GM23338 (cell line): ENCODE results near the gene TMEM123. TPM values are rescaled to one million over a fixed set of nuclear protein-coding genes. Genes with fewer than 3 reads are reported as not detected.

Experiments used
- ATAC-seq: fragments of 200-7000 bp; cut with Tn5 transposase; 3 replicates; pipeline ENCODE4 v1.9.1; 2020
- DNase-seq: peaks from one replicate; pipeline ENCODE4 v3.0.0-alpha.2; 2015; ENCODE audit warnings: low spot score
- H2AFZ ChIP-seq: fragments of 200-600 bp; sonication (generic); 2 replicates; pipeline ENCODE4 v1.8.0; 2016; ENCODE audit warnings: antibody characterized with exemption, mild to moderate bottlenecking, moderate library complexity
- H3F3A ChIP-seq: fragments of 200-600 bp; sonication (generic); replicated peaks from 2 replicates; pipeline ENCODE4 v1.8.0; 2017; ENCODE audit warnings: antibody characterized with exemption, mixed run types, low read depth
- H3K27ac ChIP-seq: fragments of 200-600 bp; sonication (generic); 2 replicates; pipeline ENCODE4 v1.6.1; 2016; ENCODE audit warnings: low read depth
- H3K27me3 ChIP-seq: fragments of 200-600 bp; sonication (generic); 2 replicates; pipeline ENCODE4 v1.8.0; 2016; ENCODE audit warnings: mild to moderate bottlenecking, mixed run types, moderate library complexity; ENCODE audit not compliant: insufficient read depth
- H3K36me3 ChIP-seq: fragments of 200-600 bp; sonication (generic); 2 replicates; pipeline ENCODE4 v1.8.0; 2016; ENCODE audit warnings: mild to moderate bottlenecking; ENCODE audit not compliant: insufficient read depth
- H3K4me1 ChIP-seq: fragments of 200-600 bp; sonication (generic); 2 replicates; pipeline ENCODE4 v1.8.0; 2016; ENCODE audit warnings: mild to moderate bottlenecking, moderate library complexity; ENCODE audit not compliant: insufficient read depth
- H3K4me2 ChIP-seq: fragments of 200-600 bp; sonication (generic); 2 replicates; pipeline ENCODE4 v1.7.1; 2017; ENCODE audit warnings: mixed run types
- H3K4me3 ChIP-seq: fragments of 200-600 bp; sonication (generic); 2 replicates; pipeline ENCODE4 v1.6.1; 2016; ENCODE audit warnings: mixed run types
- H3K79me2 ChIP-seq: fragments of 200-600 bp; sonication (generic); replicated peaks from 2 replicates; pipeline ENCODE4 v1.8.0; 2017; ENCODE audit warnings: mild to moderate bottlenecking; ENCODE audit not compliant: insufficient read depth
- H3K9me2 ChIP-seq: fragments of 200-600 bp; sonication (generic); 2 replicates; pipeline ENCODE4 v1.8.0; 2017; ENCODE audit not compliant: insufficient read depth
- H4K20me1 ChIP-seq: fragments of 200-600 bp; sonication (generic); replicated peaks from 2 replicates; pipeline ENCODE4 v1.8.0; 2017; ENCODE audit warnings: mild to moderate bottlenecking; ENCODE audit not compliant: insufficient read depth
- H3K27ac Mint-ChIP-seq: 2 replicates; pipeline ENCODE4 v1.8.0; 2020; ENCODE audit warnings: inconsistent platforms, mild to moderate bottlenecking, moderate library complexity, mixed read lengths
- H3K27me3 Mint-ChIP-seq: 3 replicates; pipeline ENCODE4 v1.8.0; 2022; ENCODE audit warnings: low read depth, mild to moderate bottlenecking, moderate library complexity, mixed read lengths, inconsistent platforms; ENCODE audit not compliant: insufficient read depth, poor library complexity
- H3K36me3 Mint-ChIP-seq: 3 replicates; pipeline ENCODE4 v1.8.0; 2021; ENCODE audit warnings: low read depth, mild to moderate bottlenecking, inconsistent platforms, moderate library complexity, mixed read lengths
- H3K4me1 Mint-ChIP-seq: 3 replicates; pipeline ENCODE4 v1.8.0; 2020; ENCODE audit warnings: mild to moderate bottlenecking, inconsistent platforms, mixed read lengths
- H3K4me3 Mint-ChIP-seq: 3 replicates; pipeline ENCODE4 v1.8.0; 2021; ENCODE audit warnings: moderate library complexity, mild to moderate bottlenecking, inconsistent platforms, mixed read lengths
- H3K9me3 Mint-ChIP-seq: 3 replicates; pipeline ENCODE4 v1.8.0; 2020; ENCODE audit warnings: moderate library complexity, mild to moderate bottlenecking, inconsistent platforms, mixed read lengths
- CREB1 ChIP-seq: fragments of 250-450 bp; sonication (Bioruptor Pico); IDR thresholded peaks from 2 replicates; pipeline ENCODE4 v1.5.0; 2020; ENCODE audit warnings: low read depth, mild to moderate bottlenecking, moderate library complexity
- ETS1 ChIP-seq: IDR thresholded peaks from 2 replicates; pipeline ENCODE4 v1.6.1; 2016; ENCODE audit warnings: antibody characterized with exemption
- EZH2 ChIP-seq: fragments of 200-600 bp; sonication (generic); IDR thresholded peaks from one replicate; pipeline ENCODE4 v1.8.0; 2017; ENCODE audit warnings: antibody characterized with exemption, mild to moderate bottlenecking, low read depth; ENCODE audit not compliant: unreplicated experiment
- EZH2phosphoT487 ChIP-seq: fragments of 200-600 bp; sonication (generic); IDR thresholded peaks from one replicate; pipeline ENCODE4 v1.8.1; 2018; ENCODE audit warnings: antibody characterized with exemption; ENCODE audit not compliant: unreplicated experiment
- JUNB ChIP-seq: IDR thresholded peaks from one replicate; pipeline ENCODE4 v1.6.1; 2016; ENCODE audit warnings: antibody characterized with exemption; ENCODE audit not compliant: unreplicated experiment
- NANOG ChIP-seq: IDR thresholded peaks from 2 replicates; pipeline ENCODE4 v1.6.1; 2016; ENCODE audit warnings: antibody characterized with exemption, borderline replicate concordance
- POLR2AphosphoS5 ChIP-seq: IDR thresholded peaks from 2 replicates; pipeline ENCODE4 v1.6.1; 2016; ENCODE audit warnings: antibody characterized with exemption, low read depth
- REST ChIP-seq: IDR thresholded peaks from one replicate; pipeline ENCODE4 v1.6.1; 2018; ENCODE audit warnings: antibody characterized with exemption; ENCODE audit not compliant: unreplicated experiment
- STAT1 ChIP-seq: IDR thresholded peaks from one replicate; pipeline ENCODE4 v1.6.1; 2016; ENCODE audit warnings: antibody characterized with exemption; ENCODE audit not compliant: unreplicated experiment
- ZNF114 ChIP-seq: fragments of 250-450 bp; sonication (Bioruptor Pico); IDR thresholded peaks from 2 replicates; pipeline ENCODE4 v1.5.0; 2020; ENCODE audit warnings: mild to moderate bottlenecking, moderate library complexity
- ZNF331 ChIP-seq: fragments of 250-450 bp; sonication (Bioruptor Pico); IDR thresholded peaks from 2 replicates; pipeline ENCODE4 v1.5.0; 2020; ENCODE audit warnings: low read depth, mild to moderate bottlenecking, moderate library complexity
- ZNF462 ChIP-seq: fragments of 250-450 bp; sonication (Bioruptor Pico); IDR thresholded peaks from 2 replicates; pipeline ENCODE4 v1.5.0; 2020; ENCODE audit warnings: mild to moderate bottlenecking, moderate library complexity
- polyA plus RNA-seq: library from polyadenylated mRNA; unstranded; fragments of >200 nt; fragmentation: Nextera tagmentation; extraction: Ambion mirVana; gene quantifications from 2 replicates; pipeline ENCODE4 v1.2.1, GENCODE V29; 2016
- total RNA-seq: library from RNA; depleted of rRNA; stranded (reverse); fragments of >200 nt; shearing (Covaris generic); gene quantifications from 2 replicates; pipeline ENCODE4 v1.2.3, GENCODE V29; 2014
- TF ChIP-seq, protein P1 (sequence below), 2 experiments: fragments of 200-600 bp in 1 of 2; sonication (generic) in 1 of 2; conservative IDR thresholded peaks; 2 replicates each; pipeline versions ENCODE4 v1.5.1 to v1.6.1; 2016 to 2017; ENCODE audit warnings: antibody characterized with exemption in 2 of 2, low read depth in 2 of 2, mild to moderate bottlenecking in 2 of 2, moderate library complexity in 1 of 2

The TMEM123 gene
- total and polyA plus RNA-seq, 2 experiments from 2014 or later: 44.1 to 61.0 TPM

GRCh38 chr11:102383839-102384238, 68.7 kb downstream of the TMEM123 start:
- no peak overlapping the region for H3K4me3 ChIP-seq
- H3K36me3 ChIP-seq: no peaks in the 10 kb centered on the region
- no peak overlapping the region for H3K4me2 ChIP-seq
- DNase-seq (no peak), ATAC-seq (no peak)
- H4K20me1 ChIP-seq: no peaks in the 10 kb centered on the region
- H2AFZ ChIP-seq: no peak overlapping the region
- no peaks in the 10 kb centered on the region for H3K9me3 Mint-ChIP-seq
- H3K27ac Mint-ChIP-seq: no peak overlapping the region
- H3K79me2 ChIP-seq: no peaks in the 10 kb centered on the region
- H3K4me3 Mint-ChIP-seq: no peak overlapping the region
- peaks cover 5% of the 10 kb centered on the region for H3K27me3 Mint-ChIP-seq
- H3K9me2 ChIP-seq: no peaks in the 10 kb centered on the region
- H3K4me1 ChIP-seq: no peaks in the 10 kb centered on the region
- no peak for TF ChIP-seq ZNF114 (CRISPR knock-in tag)
- no peak for TF ChIP-seq ETS1
- TF ChIP-seq STAT1: no peak
- no peak for TF ChIP-seq EZH2phosphoT487
- TF ChIP-seq REST: no peak
- no peak for TF ChIP-seq CREB1 (CRISPR knock-in tag)
- TF ChIP-seq NANOG: no peak
- no peak for TF ChIP-seq ZNF462 (CRISPR knock-in tag)
- TF ChIP-seq ZNF331 (CRISPR knock-in tag): no peak
- no peak for TF ChIP-seq JUNB
- no peak for TF ChIP-seq POLR2AphosphoS5
- no peak for TF ChIP-seq EZH2
- TF ChIP-seq, protein P1, sequence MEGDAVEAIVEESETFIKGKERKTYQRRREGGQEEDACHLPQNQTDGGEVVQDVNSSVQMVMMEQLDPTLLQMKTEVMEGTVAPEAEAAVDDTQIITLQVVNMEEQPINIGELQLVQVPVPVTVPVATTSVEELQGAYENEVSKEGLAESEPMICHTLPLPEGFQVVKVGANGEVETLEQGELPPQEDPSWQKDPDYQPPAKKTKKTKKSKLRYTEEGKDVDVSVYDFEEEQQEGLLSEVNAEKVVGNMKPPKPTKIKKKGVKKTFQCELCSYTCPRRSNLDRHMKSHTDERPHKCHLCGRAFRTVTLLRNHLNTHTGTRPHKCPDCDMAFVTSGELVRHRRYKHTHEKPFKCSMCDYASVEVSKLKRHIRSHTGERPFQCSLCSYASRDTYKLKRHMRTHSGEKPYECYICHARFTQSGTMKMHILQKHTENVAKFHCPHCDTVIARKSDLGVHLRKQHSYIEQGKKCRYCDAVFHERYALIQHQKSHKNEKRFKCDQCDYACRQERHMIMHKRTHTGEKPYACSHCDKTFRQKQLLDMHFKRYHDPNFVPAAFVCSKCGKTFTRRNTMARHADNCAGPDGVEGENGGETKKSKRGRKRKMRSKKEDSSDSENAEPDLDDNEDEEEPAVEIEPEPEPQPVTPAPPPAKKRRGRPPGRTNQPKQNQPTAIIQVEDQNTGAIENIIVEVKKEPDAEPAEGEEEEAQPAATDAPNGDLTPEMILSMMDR (conservative IDR thresholded peaks at IDR 0.05; ENCODE audit: low read depth in 2 of 2): no peak
- H3K36me3 Mint-ChIP-seq: peaks cover 17% of the 10 kb centered on the region; the same call in 2 of the 3 replicates
- peaks cover 18% of the 10 kb centered on the region for H3K4me1 Mint-ChIP-seq
- no peaks in the 10 kb centered on the region for H3F3A ChIP-seq
- H3K27ac ChIP-seq: no peak overlapping the region
- H3K27me3 ChIP-seq: no peaks in the 10 kb centered on the region
